Progenitor cell of endocrine pancreas (in vitro differentiated cells): ENCODE results near the gene CTNNAL1. TPM values are rescaled to one million over a fixed set of nuclear protein-coding genes. Genes with fewer than 3 reads are reported as not detected.
"Not testable (repeated sequence)": the region's sequence is repeated elsewhere in the genome, so short reads cannot be mapped to it uniquely, and the experiment has no call there.

ENCODE experiments used
- DNase-seq: peaks from one replicate; pipeline ENCODE4 v3.0.0; 2021; ENCODE audit warnings: low spot score; ENCODE audit not compliant: unreplicated experiment
- H3K27ac Mint-ChIP-seq: 2 replicates; pipeline ENCODE4 v1.8.0; 2021; ENCODE audit warnings: mild to moderate bottlenecking, moderate library complexity, mixed read lengths
- H3K27me3 Mint-ChIP-seq: 2 replicates; pipeline ENCODE4 v1.8.0; 2021; ENCODE audit warnings: mixed read lengths
- H3K36me3 Mint-ChIP-seq: 2 replicates; pipeline ENCODE4 v1.8.0; 2022; ENCODE audit warnings: mixed read lengths; ENCODE audit not compliant: insufficient read depth
- H3K4me1 Mint-ChIP-seq: 2 replicates; pipeline ENCODE4 v1.8.0; 2021; ENCODE audit warnings: low read depth, mixed read lengths
- H3K4me3 Mint-ChIP-seq: 2 replicates; pipeline ENCODE4 v1.8.0; 2021; ENCODE audit warnings: low read depth, mild to moderate bottlenecking, moderate library complexity, mixed read lengths
- H3K9me3 Mint-ChIP-seq: 2 replicates; pipeline ENCODE4 v1.8.0; 2021; ENCODE audit warnings: low read depth, mixed read lengths
- CTCF ChIP-seq: fragments of 200-600 bp; sonication (generic); IDR thresholded peaks from one replicate; pipeline ENCODE4 v1.5.0; 2021; ENCODE audit warnings: antibody characterized with exemption, mild to moderate bottlenecking; ENCODE audit not compliant: unreplicated experiment
- total RNA-seq: library from RNA; stranded (reverse); gene quantifications from 2 replicates; pipeline ENCODE4 v1.2.1, GENCODE V29; 2021

Gene CTNNAL1
- total RNA-seq, 1 donor from 2014 or later = 42.8 TPM

GRCh38 chr9:108933231-108933717 lies 80.0 kb downstream of the CTNNAL1 start:
- peak overlapping the region; percentile 94 for H3K4me3 Mint-ChIP-seq

GRCh38 chr9:108928386-108928785 lies 84.9 kb downstream of the CTNNAL1 start:
- H3K27me3 Mint-ChIP-seq = no peaks in the 10 kb centered on the region
- peaks cover 20% of the 10 kb centered on the region for H3K36me3 Mint-ChIP-seq
- peaks cover 8% of the 10 kb centered on the region for H3K4me1 Mint-ChIP-seq
- H3K27ac Mint-ChIP-seq = no peak overlapping the region
- DNase-seq = no peak
- no peaks in the 10 kb centered on the region for H3K9me3 Mint-ChIP-seq
- H3K4me3 Mint-ChIP-seq = no peak overlapping the region
- no peak for TF ChIP-seq CTCF

More at GRCh38 chr9:108933231-108933717, 80.0 kb downstream of the CTNNAL1 start:
- Mint-ChIP-seq H3K4me1 (peaks cover 17% of the 10 kb centered on the region), H3K27ac (peak overlapping the region; percentile 99), H3K27me3 (no peaks in the 10 kb centered on the region), H3K9me3 (no peaks in the 10 kb centered on the region), H3K36me3 (peaks cover 3% of the 10 kb centered on the region)
- no peak for TF ChIP-seq CTCF
- peak; percentile 51 for DNase-seq

- no peak for TF ChIP-seq CTCF
- H3K9me3 Mint-ChIP-seq = no peaks in the 10 kb centered on the region
- no peak for DNase-seq
- H3K27ac Mint-ChIP-seq = no peak overlapping the region
- H3K36me3 Mint-ChIP-seq = peaks cover 20% of the 10 kb centered on the region
- H3K4me3 Mint-ChIP-seq = no peak overlapping the region
- no peaks in the 10 kb centered on the region for H3K4me1 Mint-ChIP-seq
- H3K27me3 Mint-ChIP-seq = no peaks in the 10 kb centered on the region
Measured at GRCh38 chr9:108924466-108924865, 88.8 kb downstream of the CTNNAL1 start.

- Mint-ChIP-seq H3K27ac (no peak overlapping the region), H3K9me3 (no peaks in the 10 kb centered on the region), H3K4me1 (no peaks in the 10 kb centered on the region), H3K27me3 (no peaks in the 10 kb centered on the region), H3K4me3 (no peak overlapping the region), H3K36me3 (peaks cover 20% of the 10 kb centered on the region)
- TF ChIP-seq CTCF = no peak
- DNase-seq = no peak
Measured at GRCh38 chr9:108921200-108921599, 92.1 kb downstream of the CTNNAL1 start.

GRCh38 chr9:108920401-108920800 lies 92.9 kb downstream of the CTNNAL1 start:
- H3K9me3 Mint-ChIP-seq, H3K27ac Mint-ChIP-seq, H3K4me1 Mint-ChIP-seq, DNase-seq, H3K4me3 Mint-ChIP-seq, H3K27me3 Mint-ChIP-seq: not testable (repeated sequence)
- H3K36me3 Mint-ChIP-seq = peaks cover 20% of the 10 kb centered on the region

GRCh38 chr9:108919517-108919916 lies 93.8 kb downstream of the CTNNAL1 start:
- DNase-seq = no peak
- Mint-ChIP-seq H3K9me3 (no peaks in the 10 kb centered on the region), H3K4me1 (no peaks in the 10 kb centered on the region), H3K4me3 (no peak overlapping the region), H3K27me3 (no peaks in the 10 kb centered on the region), H3K36me3 (peaks cover 14% of the 10 kb centered on the region), H3K27ac (no peak overlapping the region)
- no peak for TF ChIP-seq CTCF
